Glomerular visceral epithelial cell (primary cell): ENCODE data around the gene ISLR2.
"Not testable (repeated sequence)": the region's sequence is repeated elsewhere in the genome, so short reads cannot be mapped to it uniquely, and the experiment has no call there.

ENCODE experiments used
- DNase-seq: peaks from one replicate; pipeline ENCODE4 v3.0.0-alpha.2; 2016; ENCODE audit errors: extremely low spot score

Gene ISLR2

DNA sequence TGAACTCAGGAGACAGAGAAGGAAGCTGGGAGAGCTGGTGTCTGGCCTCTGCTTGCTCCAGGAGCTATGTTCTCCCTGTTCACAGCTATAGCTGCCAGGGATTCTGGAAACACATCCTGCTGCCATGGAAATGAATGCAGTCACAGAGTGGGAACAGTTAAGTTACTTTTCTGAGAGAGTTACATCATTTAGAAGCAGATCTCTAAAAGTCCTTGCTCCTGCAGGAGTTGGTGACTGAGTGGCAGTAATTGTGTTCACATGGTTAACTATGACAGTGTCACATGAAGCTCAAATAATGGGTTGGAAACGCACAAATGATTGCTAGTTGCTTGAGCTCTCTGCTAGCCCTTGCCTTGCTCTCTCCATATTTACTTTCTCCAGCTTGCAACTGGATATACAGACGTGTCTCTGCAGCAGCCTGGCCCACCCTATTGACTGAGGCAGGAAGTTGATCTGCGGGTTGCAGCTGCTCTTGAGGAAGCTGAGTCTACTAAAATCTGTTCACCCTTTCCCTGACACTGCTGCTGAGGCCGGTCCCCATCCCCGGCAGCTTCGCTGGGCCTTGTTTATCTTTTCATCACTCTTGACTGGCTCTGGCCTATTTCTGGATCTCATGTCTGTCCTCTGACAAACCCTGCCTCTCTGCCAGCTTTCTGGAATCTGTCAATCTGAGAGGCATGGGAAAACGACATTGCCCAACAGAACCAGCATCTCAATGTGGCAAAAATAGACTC is 26.5 kb downstream of the ISLR2 start:
- no peak for DNase-seq

DNA sequence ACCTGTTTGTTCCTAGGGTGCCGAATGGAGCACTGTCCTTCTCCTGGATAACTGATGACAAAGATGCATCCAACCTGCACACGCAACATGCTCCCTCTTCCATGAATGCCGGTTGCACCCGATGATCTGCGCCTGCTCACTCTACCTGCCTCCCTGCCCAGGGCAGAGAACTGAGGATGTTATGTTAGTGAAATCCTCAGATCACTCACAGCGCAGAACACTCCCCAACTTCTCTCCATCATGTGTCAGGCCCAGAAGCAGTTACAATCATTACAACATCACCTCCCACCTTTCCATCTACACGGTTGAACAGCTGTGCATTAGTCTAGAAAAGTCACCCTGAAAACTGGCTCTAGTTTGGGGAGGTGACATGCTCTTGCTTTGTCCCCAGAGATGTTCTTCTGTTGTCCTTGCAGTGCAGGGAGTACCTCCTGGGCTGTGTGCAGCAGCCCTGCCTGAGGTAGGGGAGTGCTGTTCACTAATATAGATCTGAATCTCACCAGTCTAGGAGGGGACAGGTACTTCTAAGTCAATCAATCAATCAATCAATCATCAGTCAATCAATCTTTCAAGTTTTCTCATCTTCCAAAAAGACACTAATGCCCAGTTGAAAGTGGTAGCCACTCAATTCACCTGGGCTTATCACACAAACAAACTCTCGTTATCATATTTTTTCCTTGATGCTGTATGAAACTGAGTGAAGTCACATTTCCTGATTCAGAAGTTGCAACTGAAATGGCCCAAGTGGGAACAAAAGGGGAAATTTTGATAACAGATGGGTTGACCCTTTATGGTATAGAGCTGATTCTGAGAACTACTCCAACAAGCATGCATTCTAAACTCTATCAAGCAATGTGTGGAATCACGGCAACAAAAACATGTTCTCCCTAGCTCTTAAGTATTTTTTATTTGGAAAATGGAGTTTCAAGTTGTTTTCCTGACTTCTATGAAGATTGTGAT is 27.8 kb downstream of the ISLR2 start:
- DNase-seq = no peak

DNA sequence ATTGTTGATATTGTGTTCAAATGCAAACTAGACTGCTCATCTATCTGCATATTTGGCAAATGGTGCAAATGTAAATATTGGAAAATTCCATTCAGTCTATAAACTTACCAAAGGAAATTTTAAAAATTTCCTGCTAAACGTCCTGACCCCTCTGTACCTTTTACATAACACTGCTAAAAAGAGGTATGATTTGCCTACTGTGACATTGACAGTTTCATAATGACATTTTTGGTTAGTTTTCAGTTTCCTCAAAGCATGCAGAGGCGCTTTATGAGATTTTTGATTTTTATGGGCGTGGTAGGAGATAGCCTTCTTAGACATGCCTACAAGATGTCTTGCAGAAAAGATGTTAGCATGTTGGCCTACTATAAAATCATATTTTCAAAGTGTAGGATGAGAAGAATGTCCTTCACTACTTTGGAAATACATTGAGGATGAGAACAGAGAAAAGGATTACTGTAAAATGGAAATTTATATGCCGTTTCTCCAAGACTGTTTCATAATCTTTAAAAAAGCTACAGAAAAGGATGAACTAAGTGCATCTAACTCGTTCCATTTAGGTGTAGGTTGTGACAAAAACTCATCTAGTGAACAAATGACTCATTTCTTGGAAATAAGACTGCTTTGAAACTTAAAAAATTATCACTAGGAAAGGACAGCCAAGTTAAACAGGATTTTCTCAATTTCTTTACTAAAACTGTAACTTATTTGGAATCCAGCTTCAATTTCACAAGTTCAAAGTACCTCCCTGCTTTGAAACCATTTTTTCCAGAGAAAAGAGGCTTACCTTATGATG is 28.7 kb downstream of the ISLR2 start:
- no peak for DNase-seq

DNA sequence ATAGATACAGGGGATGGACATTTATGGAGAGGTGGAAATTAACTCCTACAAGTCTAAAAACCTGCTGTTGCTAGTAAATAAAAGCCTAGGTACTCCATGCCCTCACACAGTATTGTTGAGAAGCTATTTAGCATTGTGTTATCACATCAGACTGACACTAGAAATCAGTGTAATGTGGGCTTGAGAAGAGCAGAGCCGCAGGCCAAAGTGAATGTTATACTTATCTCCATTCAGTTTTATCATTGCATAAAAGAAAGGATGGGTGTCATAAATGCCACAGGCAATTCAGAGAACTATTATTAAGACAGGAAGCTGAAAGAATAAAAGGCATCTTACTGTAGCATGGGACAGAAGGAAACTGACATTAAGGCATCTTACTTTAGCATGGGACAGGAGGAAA is 29.4 kb downstream of the ISLR2 start:
- no peak for DNase-seq

DNA sequence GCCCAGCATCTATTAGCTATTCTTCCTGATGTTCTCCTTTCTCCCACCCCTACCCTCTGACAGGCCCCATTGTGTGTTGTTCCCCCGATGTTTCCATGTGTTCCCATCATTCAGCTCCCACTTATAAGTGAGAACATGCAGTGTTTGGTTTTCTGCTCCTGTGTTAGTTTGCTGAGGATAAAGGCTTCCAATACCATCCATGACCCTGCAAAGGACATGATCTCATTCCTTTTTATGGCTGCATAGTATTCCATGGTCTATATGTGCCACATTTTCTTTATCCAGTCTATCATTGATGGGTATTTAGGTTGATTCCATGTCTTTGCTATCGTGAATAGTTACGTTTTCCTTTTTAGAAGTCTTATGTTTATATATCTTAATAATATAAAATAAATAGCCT is 30.0 kb downstream of the ISLR2 start:
- not testable (repeated sequence) for DNase-seq

DNA sequence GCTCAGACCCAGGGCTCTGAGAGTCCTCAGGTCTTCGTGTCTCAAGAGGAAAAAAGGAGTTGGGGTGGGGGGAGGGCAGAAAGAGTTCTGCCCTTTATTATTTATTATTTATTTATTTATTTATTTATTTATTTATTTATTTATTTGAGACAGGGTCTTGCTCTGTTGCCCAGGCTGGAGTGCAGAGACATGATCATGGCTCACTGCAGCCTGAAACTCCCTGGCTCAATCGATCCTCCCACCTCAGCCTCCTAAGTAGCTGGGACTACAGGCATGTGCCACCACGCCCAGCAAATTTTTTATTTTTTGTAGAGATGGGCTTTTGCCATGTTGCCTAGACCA is 31.8 kb downstream of the ISLR2 start:
- DNase-seq = not testable (repeated sequence)

DNA sequence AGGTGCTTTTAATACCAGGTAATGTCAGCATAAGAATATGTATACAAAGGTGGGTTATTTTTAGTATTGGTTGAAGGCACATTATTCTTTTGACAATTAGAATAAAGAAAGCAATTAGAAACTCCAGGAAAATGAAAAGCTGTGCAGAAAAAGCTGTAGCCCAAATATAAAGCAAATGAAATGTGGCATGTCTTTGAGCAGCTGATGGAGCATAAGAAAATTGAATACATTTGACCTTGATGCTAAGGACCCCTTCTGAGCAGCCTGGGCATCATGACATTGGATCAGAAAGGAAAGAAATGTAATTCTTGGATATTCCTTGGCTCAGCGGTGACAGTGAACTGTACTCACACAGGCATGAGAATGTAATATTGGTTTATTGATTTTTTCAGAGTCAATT is 35.1 kb downstream of the ISLR2 start:
- no peak for DNase-seq

DNA sequence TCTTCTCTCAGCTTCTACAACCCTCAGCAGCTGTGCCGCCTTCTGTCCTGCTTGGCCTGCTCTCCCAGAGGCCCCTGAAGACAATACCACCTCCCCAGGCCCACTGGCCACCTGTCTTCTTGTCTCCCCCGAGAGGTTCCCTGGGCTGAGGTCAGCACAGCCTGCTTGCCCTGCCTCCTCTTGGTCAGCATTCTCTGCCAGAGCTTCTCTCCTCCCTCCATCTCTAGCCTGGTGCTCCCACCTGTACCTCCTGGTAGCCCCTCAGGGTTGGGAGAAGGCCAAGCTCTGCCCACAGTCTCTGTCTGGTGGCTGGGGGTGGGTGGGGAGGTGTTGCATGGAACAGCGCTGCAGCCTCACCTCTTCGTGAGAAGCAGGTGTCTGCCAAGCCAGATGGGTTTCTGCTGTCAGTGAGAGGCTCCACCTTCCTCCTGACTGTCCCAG is 37.5 kb downstream of the ISLR2 start:
- DNase-seq = no peak

DNA sequence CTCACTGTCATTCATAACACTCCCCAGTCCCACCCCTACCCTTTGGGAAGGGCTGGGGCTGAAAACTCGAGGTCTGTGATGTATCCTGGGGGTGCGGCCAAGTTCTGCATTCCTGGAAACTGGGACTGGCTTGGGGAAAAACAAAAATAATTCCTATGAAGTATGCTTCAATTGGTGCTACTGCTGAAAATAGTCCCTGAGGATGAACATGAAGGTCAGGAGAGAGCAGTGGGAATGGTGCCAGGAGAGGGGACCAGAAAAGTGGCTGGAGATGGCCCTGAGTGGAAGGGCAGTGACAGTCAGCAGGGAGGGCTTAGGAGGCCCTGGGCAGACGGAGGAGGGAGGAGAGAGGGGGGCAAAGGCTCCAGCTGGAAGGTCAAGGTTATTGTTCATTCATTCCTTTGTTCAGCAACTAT is 38.3 kb downstream of the ISLR2 start:
- DNase-seq = no peak

DNA sequence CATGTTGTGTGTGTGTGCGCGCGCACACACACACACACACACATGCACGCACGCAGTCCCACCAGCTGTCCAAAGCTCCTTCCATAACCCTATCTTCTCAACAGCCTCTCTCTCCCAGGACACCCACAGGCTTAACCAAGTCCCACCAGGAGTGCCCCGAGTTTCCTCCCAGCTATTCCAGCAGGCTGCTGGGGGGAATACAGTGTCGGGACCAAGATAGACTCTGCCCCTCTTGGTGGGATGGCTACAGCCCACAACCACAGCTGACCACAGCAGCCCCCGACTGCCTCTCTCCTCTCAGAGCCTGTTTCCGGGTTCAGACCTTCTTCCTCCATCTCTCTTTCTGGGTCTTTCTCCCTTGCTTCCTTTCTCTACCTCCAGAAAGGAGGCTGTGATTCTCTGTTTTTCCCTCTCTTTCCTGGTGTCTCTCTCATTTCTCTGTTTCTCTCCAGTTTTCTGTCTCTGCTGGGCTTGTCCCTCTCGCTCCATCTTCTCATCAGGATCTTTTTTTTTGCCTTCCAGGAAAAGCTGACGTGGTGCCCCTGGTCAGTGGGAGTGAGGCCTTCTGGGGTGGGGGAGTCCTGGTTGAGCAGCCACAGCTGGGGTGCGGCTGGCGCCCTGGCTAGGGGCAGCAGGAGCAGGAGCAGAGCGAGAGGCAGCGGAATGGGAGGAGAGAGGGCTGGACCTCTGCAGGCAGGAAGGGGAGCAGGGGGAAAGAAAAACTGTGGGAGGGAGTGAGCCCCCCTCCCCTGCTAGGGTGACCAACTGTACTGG is 39.9 kb downstream of the ISLR2 start:
- no peak for DNase-seq

DNA sequence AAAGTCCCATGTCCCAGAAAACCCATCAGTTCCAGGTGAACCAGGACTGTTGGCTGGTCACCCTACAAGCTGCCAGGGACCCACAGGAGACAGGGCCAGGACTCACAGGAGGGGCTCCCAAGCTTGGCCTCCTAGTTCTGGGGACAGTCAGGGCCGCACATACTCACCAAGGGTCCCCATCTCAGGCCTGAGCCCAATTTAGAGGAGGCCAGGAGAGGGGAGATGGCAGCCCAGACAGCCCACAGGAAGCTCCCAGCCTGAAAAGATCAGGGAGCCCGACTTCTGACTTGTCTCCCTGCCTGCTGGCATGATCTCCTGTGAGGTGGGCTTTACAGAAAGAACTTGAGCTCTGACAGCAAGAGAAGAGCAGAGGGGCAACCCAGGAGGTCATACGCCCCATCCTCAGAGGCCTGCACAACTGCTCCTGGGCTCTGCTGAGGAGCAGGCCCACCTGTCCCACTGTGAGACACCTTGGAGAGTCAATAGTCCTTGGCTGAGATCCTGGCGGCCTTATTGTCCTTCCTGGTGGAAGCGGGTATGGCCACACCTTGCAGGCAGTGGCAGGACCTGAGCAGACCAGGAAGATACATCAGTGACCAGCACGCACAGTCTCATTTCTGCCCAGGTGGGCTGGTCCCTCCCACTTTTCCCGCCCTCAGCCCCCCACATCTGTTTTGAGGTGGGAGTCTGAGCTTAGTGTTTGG is 40.6 kb downstream of the ISLR2 start:
- no peak for DNase-seq

DNA sequence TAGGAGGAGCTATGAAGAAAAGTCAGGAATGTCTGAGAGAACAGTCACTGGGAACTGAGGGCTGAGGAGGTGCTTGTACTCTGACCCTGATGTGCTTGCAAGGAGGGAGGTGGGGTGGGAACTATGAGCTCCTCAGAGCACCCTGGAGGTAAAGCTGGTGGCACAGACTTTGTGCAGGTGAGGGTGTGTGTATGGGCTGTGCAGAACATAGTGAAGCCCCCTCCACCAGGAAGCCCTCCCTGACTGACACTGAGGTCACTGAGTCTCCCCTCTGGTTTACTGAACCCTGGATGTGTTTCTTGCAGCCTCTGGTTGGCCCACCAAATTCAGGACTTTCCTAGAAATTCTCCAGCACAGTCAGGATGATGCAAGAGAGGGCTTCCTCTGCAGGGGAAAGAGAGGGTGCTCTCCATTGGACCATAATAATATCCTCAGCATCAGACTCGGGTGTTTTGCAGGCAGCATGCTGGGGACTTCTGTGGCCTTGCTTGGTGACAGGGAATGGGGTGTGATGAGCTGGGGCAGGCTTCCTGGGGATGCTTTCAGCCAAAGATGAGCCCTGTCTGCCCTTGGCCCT is 41.7 kb downstream of the ISLR2 start:
- no peak for DNase-seq

DNA sequence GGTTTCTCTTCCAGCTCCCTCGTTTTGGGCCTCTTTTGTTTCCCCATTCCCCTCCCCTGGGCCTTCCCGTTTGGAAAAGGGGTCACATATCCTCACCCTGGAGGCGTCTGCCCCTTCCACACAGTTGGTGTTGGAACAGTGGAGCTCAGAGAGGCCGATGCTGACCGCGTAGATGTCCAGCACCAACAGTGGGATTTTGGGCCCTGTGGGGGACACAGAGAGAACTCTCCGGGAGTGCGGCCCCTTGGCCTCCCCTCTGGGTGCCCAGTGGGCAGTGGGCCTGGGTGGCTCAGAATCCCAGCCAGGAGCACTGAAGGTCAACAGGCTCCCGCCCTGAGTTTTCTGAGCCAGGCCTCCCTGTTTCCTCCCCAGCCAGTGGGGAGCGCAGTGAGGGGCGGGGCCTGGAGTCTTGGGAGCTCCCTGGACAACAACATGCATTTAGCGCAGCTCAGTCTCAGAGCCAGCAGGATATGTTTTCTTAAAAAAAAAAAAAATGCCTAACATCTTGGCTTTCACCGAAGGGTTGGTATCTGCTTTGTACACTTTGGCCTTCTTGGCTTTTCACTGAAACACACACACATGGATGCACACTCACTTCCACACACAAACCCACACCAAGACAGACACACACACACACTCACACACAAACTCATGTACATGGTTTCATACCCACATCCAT is 42.5 kb downstream of the ISLR2 start:
- DNase-seq = no peak

DNA sequence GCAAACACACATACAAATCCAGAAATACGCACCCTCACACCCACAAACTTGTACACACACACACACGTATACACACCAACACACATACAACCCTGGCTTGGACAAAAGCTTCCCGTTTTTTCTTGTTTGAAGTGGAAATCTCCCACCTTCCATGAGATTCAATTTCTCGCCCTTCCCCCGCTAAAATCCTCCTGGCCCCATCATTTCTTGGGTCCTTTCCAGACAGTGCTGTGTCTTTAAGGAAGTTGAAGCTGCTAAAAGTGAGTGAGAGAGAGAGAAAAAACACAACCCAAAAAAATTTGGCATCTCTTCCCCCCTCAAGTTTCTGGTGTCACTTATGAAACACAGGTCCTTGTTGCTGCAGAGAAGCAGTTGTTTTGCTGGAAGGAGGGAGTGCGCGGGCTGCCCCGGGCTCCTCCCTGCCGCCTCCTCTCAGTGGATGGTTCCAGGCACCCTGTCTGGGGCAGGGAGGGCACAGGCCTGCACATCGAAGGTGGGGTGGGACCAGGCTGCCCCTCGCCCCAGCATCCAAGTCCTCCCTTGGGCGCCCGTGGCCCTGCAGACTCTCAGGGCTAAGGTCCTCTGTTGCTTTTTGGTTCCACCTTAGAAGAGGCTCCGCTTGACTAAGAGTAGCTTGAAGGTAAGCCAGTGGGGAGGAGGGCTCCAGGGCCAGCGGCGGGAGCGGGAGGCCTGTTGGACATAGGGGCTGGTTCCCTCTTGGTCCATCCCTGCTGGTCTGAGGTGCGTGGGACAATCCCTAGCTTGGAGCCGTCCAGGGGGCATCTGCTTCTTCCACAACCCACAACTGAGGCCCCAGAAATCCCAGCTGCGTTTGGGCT is 43.2 kb downstream of the ISLR2 start, which contains the start of gene ISLR:
TSS of gene ISLR (plus strand) at position 331 of the 839 bp plus-strand sequence. CDS start 1,149 bp downstream, outside the sequence.
- DNase-seq = no peak

DNA sequence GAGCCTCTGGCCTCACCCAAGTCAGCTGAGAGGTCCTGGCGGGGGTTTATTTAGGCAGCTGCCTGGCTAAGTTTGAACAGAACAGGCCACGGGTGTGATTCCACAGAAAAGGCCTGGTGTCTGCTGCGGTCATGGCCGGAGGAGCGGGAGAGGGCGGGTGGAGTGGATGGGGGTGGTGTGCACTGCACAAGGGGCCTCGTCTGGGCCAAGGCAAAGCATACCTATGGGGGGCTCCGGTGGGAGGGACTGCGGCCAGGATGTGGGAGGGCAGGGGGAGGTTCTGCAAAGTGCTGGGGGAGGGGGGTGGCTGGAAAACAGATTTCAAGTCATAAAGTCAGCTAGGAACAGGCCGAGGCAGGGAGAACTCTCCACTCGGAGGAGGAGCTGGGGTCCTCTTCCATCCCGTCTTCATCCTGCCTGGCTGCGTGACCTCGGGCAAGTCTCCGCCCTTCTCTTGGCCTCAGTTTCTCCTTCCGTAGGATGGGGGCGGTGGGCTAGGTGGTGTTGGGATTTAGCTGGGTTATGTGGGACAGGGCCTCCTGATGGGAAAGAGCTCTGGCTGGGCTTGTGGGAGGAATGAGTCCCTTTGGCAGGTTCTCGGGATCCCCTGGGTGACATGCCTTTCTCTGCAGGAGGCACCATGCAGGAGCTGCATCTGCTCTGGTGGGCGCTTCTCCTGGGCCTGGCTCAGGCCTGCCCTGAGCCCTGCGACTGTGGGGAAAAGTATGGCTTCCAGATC is 44.0 kb downstream of the ISLR2 start:
- DNase-seq = no peak

DNA sequence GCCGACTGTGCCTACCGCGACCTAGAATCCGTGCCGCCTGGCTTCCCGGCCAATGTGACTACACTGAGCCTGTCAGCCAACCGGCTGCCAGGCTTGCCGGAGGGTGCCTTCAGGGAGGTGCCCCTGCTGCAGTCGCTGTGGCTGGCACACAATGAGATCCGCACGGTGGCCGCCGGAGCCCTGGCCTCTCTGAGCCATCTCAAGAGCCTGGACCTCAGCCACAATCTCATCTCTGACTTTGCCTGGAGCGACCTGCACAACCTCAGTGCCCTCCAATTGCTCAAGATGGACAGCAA is 44.5 kb downstream of the ISLR2 start:
- DNase-seq = no peak

DNA sequence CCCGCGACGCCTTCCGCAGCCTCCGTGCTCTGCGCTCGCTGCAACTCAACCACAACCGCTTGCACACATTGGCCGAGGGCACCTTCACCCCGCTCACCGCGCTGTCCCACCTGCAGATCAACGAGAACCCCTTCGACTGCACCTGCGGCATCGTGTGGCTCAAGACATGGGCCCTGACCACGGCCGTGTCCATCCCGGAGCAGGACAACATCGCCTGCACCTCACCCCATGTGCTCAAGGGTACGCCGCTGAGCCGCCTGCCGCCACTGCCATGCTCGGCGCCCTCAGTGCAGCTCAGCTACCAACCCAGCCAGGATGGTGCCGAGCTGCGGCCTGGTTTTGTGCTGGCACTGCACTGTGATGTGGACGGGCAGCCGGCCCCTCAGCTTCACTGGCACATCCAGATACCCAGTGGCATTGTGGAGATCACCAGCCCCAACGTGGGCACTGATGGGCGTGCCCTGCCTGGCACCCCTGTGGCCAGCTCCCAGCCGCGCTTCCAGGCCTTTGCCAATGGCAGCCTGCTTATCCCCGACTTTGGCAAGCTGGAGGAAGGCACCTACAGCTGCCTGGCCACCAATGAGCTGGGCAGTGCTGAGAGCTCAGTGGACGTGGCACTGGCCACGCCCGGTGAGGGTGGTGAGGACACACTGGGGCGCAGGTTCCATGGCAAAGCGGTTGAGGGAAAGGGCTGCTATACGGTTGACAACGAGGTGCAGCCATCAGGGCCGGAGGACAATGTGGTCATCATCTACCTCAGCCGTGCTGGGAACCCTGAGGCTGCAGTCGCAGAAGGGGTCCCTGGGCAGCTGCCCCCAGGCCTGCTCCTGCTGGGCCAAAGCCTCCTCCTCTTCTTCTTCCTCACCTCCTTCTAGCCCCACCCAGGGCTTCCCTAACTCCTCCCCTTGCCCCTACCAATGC is 45.1 kb downstream of the ISLR2 start:
- no peak for DNase-seq
